ENCODE data around the gene ZNF22. TPM values are rescaled to one million over a fixed set of nuclear protein-coding genes. Genes with fewer than 3 reads are reported as not detected.

The ZNF22 gene
- total and polyA plus RNA-seq, 2 experiments from 2014 or later = 22.1 to 31.3 TPM

- Histone ChIP-seq H3K9me3 (ENCODE audit: low read depth) (no peaks in the 10 kb centered on the region), H3K4me1 (ENCODE audit: low read depth) (peaks cover 24% of the 10 kb centered on the region), H3K4me3 (no peak overlapping the region), H3K36me3 (peaks cover 2% of the 10 kb centered on the region), H3K27me3 (no peaks in the 10 kb centered on the region), H3K27ac (no peak overlapping the region)
- TF ChIP-seq CTCF (IDR thresholded peaks at IDR 0.05; ENCODE audit: low read depth, low read length) = no peak
- no peak for DNase-seq (ENCODE audit: low read depth in 1 of 2, low spot score in 1 of 2)
Observed at GRCh38 chr10:44992070-44992731, 8.5 kb upstream of the ZNF22 start.

- DNase-seq (ENCODE audit: low read depth in 1 of 2, low spot score in 1 of 2) = no peak
- H3K4me1 ChIP-seq (ENCODE audit: low read depth) = peaks cover 24% of the 10 kb centered on the region
- TF ChIP-seq CTCF (IDR thresholded peaks at IDR 0.05; ENCODE audit: low read depth, low read length) = no peak
Observed at GRCh38 chr10:44992732-44993225, 7.9 kb upstream of the ZNF22 start.

GRCh38 chr10:44993226-44993921 is 7.3 kb upstream of the ZNF22 start:
- H3K4me3 ChIP-seq = no peak overlapping the region
- no peak for DNase-seq (ENCODE audit: low read depth in 1 of 2, low spot score in 1 of 2)
- TF ChIP-seq CTCF (IDR thresholded peaks at IDR 0.05; ENCODE audit: low read depth, low read length) = no peak
- H3K9me3 ChIP-seq (ENCODE audit: low read depth) = no peaks in the 10 kb centered on the region
- no peak overlapping the region for H3K27ac ChIP-seq
- H3K27me3 ChIP-seq = no peaks in the 10 kb centered on the region
- peaks cover 24% of the 10 kb centered on the region for H3K4me1 ChIP-seq (ENCODE audit: low read depth)
- peaks cover 2% of the 10 kb centered on the region for H3K36me3 ChIP-seq

More at GRCh38 chr10:44992732-44993225, 7.9 kb upstream of the ZNF22 start:
- Histone ChIP-seq H3K27ac (no peak overlapping the region), H3K4me3 (no peak overlapping the region), H3K9me3 (ENCODE audit: low read depth) (no peaks in the 10 kb centered on the region), H3K27me3 (no peaks in the 10 kb centered on the region), H3K36me3 (peaks cover 2% of the 10 kb centered on the region)

GRCh38 chr10:44993922-44994751 is 6.6 kb upstream of the ZNF22 start:
- H3K4me1 ChIP-seq (ENCODE audit: low read depth) = peaks cover 24% of the 10 kb centered on the region
- H3K36me3 ChIP-seq = peaks cover 2% of the 10 kb centered on the region
- DNase-seq (ENCODE audit: low read depth in 1 of 2, low spot score in 1 of 2) = peak in 1 of 2 donors; percentile 81
- TF ChIP-seq CTCF (IDR thresholded peaks at IDR 0.05; ENCODE audit: low read depth, low read length) = no peak
- no peak overlapping the region for H3K27ac ChIP-seq
- H3K4me3 ChIP-seq = no peak overlapping the region
- no peaks in the 10 kb centered on the region for H3K27me3 ChIP-seq
- H3K9me3 ChIP-seq (ENCODE audit: low read depth) = no peaks in the 10 kb centered on the region

- peak overlapping the region; percentile 98 for H3K27ac ChIP-seq
- H3K4me1 ChIP-seq (ENCODE audit: low read depth) = peaks cover 22% of the 10 kb centered on the region
Observed at GRCh38 chr10:44994752-44995530, 5.8 kb upstream of the ZNF22 start.

More at GRCh38 chr10:44994752-44995530, 5.8 kb upstream of the ZNF22 start:
- Histone ChIP-seq H3K36me3 (peaks cover 2% of the 10 kb centered on the region), H3K4me3 (no peak overlapping the region), H3K9me3 (ENCODE audit: low read depth) (no peaks in the 10 kb centered on the region), H3K27me3 (no peaks in the 10 kb centered on the region)
- no peak for TF ChIP-seq CTCF (IDR thresholded peaks at IDR 0.05; ENCODE audit: low read depth, low read length)
- no peak for DNase-seq (ENCODE audit: low read depth in 1 of 2, low spot score in 1 of 2)
